Measurements from ENCODE around the gene RGCC.
"Not testable (repeated sequence)": the region's sequence is repeated elsewhere in the genome, so short reads cannot be mapped to it uniquely, and the experiment has no call there.

DNA sequence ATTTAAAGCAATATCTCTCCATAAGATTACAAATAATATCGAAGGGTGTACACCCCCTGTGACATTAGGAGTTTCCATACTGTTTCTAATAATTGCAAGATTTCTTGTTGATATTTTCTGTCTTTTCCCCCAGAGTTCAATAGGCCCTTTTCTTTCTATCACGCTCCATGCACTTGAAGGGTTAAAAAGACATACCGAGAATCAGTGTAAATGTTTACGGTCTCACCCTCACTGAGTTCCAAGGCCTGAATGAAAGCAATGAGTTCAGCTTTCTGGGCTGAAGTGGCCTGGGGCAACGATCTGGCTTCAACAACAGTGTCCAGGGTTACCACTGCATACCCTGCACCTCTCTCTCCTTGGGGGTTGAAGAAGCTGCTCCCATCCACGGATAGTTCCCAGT is 36.0 kb upstream of the RGCC start:
- TF ChIP-seq, protein P1, sequence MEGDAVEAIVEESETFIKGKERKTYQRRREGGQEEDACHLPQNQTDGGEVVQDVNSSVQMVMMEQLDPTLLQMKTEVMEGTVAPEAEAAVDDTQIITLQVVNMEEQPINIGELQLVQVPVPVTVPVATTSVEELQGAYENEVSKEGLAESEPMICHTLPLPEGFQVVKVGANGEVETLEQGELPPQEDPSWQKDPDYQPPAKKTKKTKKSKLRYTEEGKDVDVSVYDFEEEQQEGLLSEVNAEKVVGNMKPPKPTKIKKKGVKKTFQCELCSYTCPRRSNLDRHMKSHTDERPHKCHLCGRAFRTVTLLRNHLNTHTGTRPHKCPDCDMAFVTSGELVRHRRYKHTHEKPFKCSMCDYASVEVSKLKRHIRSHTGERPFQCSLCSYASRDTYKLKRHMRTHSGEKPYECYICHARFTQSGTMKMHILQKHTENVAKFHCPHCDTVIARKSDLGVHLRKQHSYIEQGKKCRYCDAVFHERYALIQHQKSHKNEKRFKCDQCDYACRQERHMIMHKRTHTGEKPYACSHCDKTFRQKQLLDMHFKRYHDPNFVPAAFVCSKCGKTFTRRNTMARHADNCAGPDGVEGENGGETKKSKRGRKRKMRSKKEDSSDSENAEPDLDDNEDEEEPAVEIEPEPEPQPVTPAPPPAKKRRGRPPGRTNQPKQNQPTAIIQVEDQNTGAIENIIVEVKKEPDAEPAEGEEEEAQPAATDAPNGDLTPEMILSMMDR (IDR thresholded peaks at IDR 0.05), result not testable (repeated sequence)
- TF ChIP-seq POLR2A (IDR thresholded peaks at IDR 0.05), result not testable (repeated sequence)

Measured in uterus (tissue), 2 donors.